K562 (cell line): ENCODE data around the gene SLC1A4. TPM values are rescaled to one million over a fixed set of nuclear protein-coding genes. Genes with fewer than 3 reads are reported as not detected.

Experiments
- ATAC-seq: fragments of 200-7000 bp; cut with Tn5 transposase; 3 replicates; pipeline ENCODE4 v1.9.1; 2020; ENCODE audit warnings: moderate library complexity
- BruUV-seq: library from RNA; stranded (reverse); fragments of 400-500 nt; replicated peaks from 2 replicates; lab custom pipeline; 2021; lab: Mats Ljungman, UMichigan
- CTCF ChIA-PET: fragments of 300-600 bp; formaldehyde crosslinking; extraction: SDS; loops from one replicate; lab custom pipeline; 2021; ENCODE audit warnings: low intra/inter-chr PET ratio; lab: Yijun Ruan, JAX
- POLR2A ChIA-PET: fragments of 300-600, 350-650 bp; sonication (Branson Sonifier 250); formaldehyde crosslinking; extraction: SDS; loops from one replicate; lab custom pipeline; 2021; ENCODE audit warnings: antibody characterized with exemption, inconsistent platforms; lab: Yijun Ruan, JAX
- DNase-seq, 4 experiments: peaks; one replicate each; pipeline versions ENCODE4 v3.0.0 to v3.0.0-alpha.2; 2011 to 2018; ENCODE audit warnings: low spot score in 3 of 4, mixed read lengths in 3 of 4; ENCODE audit errors: extremely low read depth in 1 of 4
- FAIRE-seq: peaks from 2 replicates; lab custom pipeline; 2011; peaks lifted over from hg19 to GRCh38; lab: Jason Lieb, UNC
- H2AFZ ChIP-seq: 2 replicates; pipeline ENCODE4 v1.6.0; 2011; ENCODE audit warnings: low read depth, low read length, control low read depth, inconsistent platforms
- H3K27ac ChIP-seq: fragments of 200-600 bp; 3 replicates; pipeline ENCODE4 v1.8.0; 2011; ENCODE audit warnings: low read depth, mild to moderate bottlenecking, control low read depth, inconsistent platforms, low read length, moderate library complexity, mixed read lengths; ENCODE audit errors: extremely low read depth
- H3K27me3 ChIP-seq, 2 experiments: fragments of 300-600 bp in 1 of 2; 2 replicates in 1 of 2; 3 replicates in 1 of 2; pipeline versions ENCODE4 v1.6.0 to v1.8.0; 2011; ENCODE audit warnings: inconsistent platforms in 2 of 2, low read length in 2 of 2, mild to moderate bottlenecking in 1 of 2, mixed read lengths in 1 of 2, moderate library complexity in 1 of 2; ENCODE audit not compliant: control insufficient read depth in 2 of 2, insufficient read depth in 2 of 2
- H3K36me3 ChIP-seq: fragments of 300-600 bp; 3 replicates; pipeline ENCODE4 v1.8.0; 2011; ENCODE audit warnings: mild to moderate bottlenecking, low read length, inconsistent platforms; ENCODE audit not compliant: control insufficient read depth, insufficient read depth
- H3K4me1 ChIP-seq, 2 experiments: fragments of 200-600 bp in 1 of 2; replicated peaks in 1 of 2; 2 replicates in 1 of 2; 3 replicates in 1 of 2; pipeline versions ENCODE4 v1.5.1 to v1.8.0; 2011; ENCODE audit warnings: inconsistent platforms in 2 of 2, low read length in 2 of 2, mild to moderate bottlenecking in 1 of 2, mixed read lengths in 1 of 2, moderate library complexity in 1 of 2; ENCODE audit not compliant: control insufficient read depth in 2 of 2, insufficient read depth in 2 of 2
- H3K4me2 ChIP-seq: 2 replicates; pipeline ENCODE4 v1.6.1; 2011; ENCODE audit warnings: low read length, control low read depth, inconsistent platforms, mixed read lengths; ENCODE audit not compliant: insufficient read depth
- H3K4me3 ChIP-seq: fragments of 200-600 bp; sonication (generic), shearing (Covaris generic); 2 replicates; pipeline ENCODE4 v1.5.1; 2016; ENCODE audit warnings: control low read depth, inconsistent platforms
- H3K79me2 ChIP-seq: fragments of 200-600 bp; 3 replicates; pipeline ENCODE4 v1.8.0; 2011; ENCODE audit warnings: low read length, inconsistent platforms; ENCODE audit not compliant: control insufficient read depth, insufficient read depth
- H3K9ac ChIP-seq, 2 experiments: 2 replicates each; pipeline versions ENCODE4 v1.6.0 to v1.6.1; 2011; ENCODE audit warnings: low read depth in 2 of 2, low read length in 2 of 2, control low read depth in 1 of 2, inconsistent platforms in 1 of 2, mild to moderate bottlenecking in 1 of 2, mixed read lengths in 1 of 2; ENCODE audit not compliant: insufficient read depth in 1 of 2
- H3K9me1 ChIP-seq: one replicate; pipeline ENCODE4 v1.6.0; 2011; ENCODE audit warnings: inconsistent platforms, mild to moderate bottlenecking, low read length, moderate library complexity; ENCODE audit not compliant: control insufficient read depth, insufficient read depth
- H3K9me3 ChIP-seq: replicated peaks from 2 replicates; pipeline ENCODE4 v1.5.1; 2011; ENCODE audit warnings: low read depth, low read length, inconsistent platforms; ENCODE audit not compliant: control insufficient read depth, insufficient read depth
- H4K20me1 ChIP-seq: replicated peaks from 2 replicates; pipeline ENCODE4 v1.6.1; 2011; ENCODE audit warnings: low read length, inconsistent platforms, mixed read lengths; ENCODE audit not compliant: control insufficient read depth, insufficient read depth
- ELF2 ChIP-seq: fragments of 250-450 bp; sonication (Bioruptor Pico); IDR thresholded peaks from 2 replicates; pipeline ENCODE4 v1.5.0; 2021; ENCODE audit warnings: mild to moderate bottlenecking
- KDM4B ChIP-seq, 2 experiments: fragments of 450-650 bp in 1 of 2; sonication (generic) in 1 of 2; IDR thresholded peaks; 2 replicates each; pipeline ENCODE4 v1.6.1; 2016 to 2017; ENCODE audit warnings: borderline replicate concordance in 2 of 2, antibody characterized with exemption in 1 of 2, low read depth in 1 of 2, mild to moderate bottlenecking in 1 of 2
- MAZ ChIP-seq, 2 experiments: fragments of 450-650 bp in 1 of 2; sonication (generic) in 1 of 2; formaldehyde crosslinking; IDR thresholded peaks in 1 of 2; conservative IDR thresholded peaks in 1 of 2; 2 replicates each; pipeline versions ENCODE4 v1.4.0 to v1.5.0; 2020; ENCODE audit warnings: mild to moderate bottlenecking in 1 of 2, missing genetic modification reagents in 1 of 2
- MYNN ChIP-seq, 2 experiments: sonication (generic); formaldehyde crosslinking in 1 of 2; IDR thresholded peaks; 2 replicates each; pipeline versions ENCODE4 v1.5.0 to v1.6.1; 2016 to 2020; ENCODE audit warnings: antibody characterized with exemption in 1 of 2, missing genetic modification reagents in 1 of 2
- NBN ChIP-seq: fragments of 450-650 bp; IDR thresholded peaks from 2 replicates; pipeline ENCODE4 v1.6.1; 2016; ENCODE audit warnings: low read depth, mild to moderate bottlenecking
- POLR2B ChIP-seq: fragments of 450-650 bp; IDR thresholded peaks from 2 replicates; pipeline ENCODE4 v1.6.1; 2018; ENCODE audit warnings: low read depth; ENCODE audit not compliant: partially characterized antibody
- ZNF707 ChIP-seq: fragments of 250-450 bp; sonication (Bioruptor Pico); conservative IDR thresholded peaks from 2 replicates; pipeline ENCODE4 v1.8.0; 2022; ENCODE audit warnings: inconsistent platforms, mild to moderate bottlenecking, moderate library complexity
- WGBS: fragments of 100-300 bp; shearing (Covaris generic); methylation state at CpG from one replicate; pipeline ENCODE4 v1.1.6; 2016; ENCODE audit warnings: low coverage, mixed read lengths; ENCODE audit not compliant: insufficient coverage; ENCODE audit errors: missing lambda C conversion rate; 5-methylcytosine and 5-hydroxymethylcytosine counted together
- in situ Hi-C: fragments of 300-500 bp; cut with MboI; formaldehyde crosslinking; loops from 4 replicates; pipeline ENCODE4 v1.15.0; 2018; ENCODE audit warnings: inconsistent platforms, mixed read lengths
- intact Hi-C: fragments of 100-400 bp; cut with micrococcal nuclease; formaldehyde crosslinking; loops from 2 replicates; pipeline ENCODE4 v1.14.2; 2022
- polyA plus RNA-seq, 8 experiments: library from polyadenylated mRNA; depleted of rRNA in 4 of 8; stranded (reverse) in 5 of 8; unstranded in 3 of 8; fragments of >200 nt; fragmentation: Nextera tagmentation in 2 of 8; fragmentation: Illumina TruSeq in 1 of 8; extraction: Ambion mirVana in 2 of 8; extraction: Trizol in 1 of 8; gene quantifications; 2 replicates each; pipeline versions ENCODE4 v1.2.1 to v1.2.3, GENCODE V29; 2011 to 2014; ENCODE audit warnings: inconsistent platforms in 1 of 8, missing spikeins in 1 of 8
- total RNA-seq, 7 experiments: library from RNA; depleted of rRNA in 6 of 7; stranded (reverse); fragments of >200 nt in 6 of 7; fragmentation: Illumina TruSeq in 2 of 7; extraction: Trizol in 2 of 7; gene quantifications; 2 replicates each; pipeline versions ENCODE4 v1.2.1 to v1.2.3, GENCODE V29; 2011 to 2021; ENCODE audit warnings: low replicate concordance in 1 of 7
- TF ChIP-seq, protein P1 (sequence below), 3 experiments: fragments of 200-800 bp in 1 of 3; sonication (Bioruptor generic) in 1 of 3; sonication (generic) in 1 of 3; formaldehyde crosslinking in 1 of 3; IDR thresholded peaks; 2 replicates each; pipeline versions ENCODE4 v1.6.1 to v1.8.0; 2016 to 2022; ENCODE audit warnings: mild to moderate bottlenecking in 2 of 3, missing compliant biosample characterization in 2 of 3, missing genetic modification characterization in 2 of 3, missing genetic modification reagents in 1 of 3
- TF ChIP-seq, protein P2 (sequence below): fragments of 250-450 bp; sonication (Bioruptor Pico); IDR thresholded peaks from 2 replicates; pipeline ENCODE4 v1.4.0; 2020; ENCODE audit warnings: mild to moderate bottlenecking, moderate library complexity, borderline replicate concordance
- TF ChIP-seq, protein P3 (sequence below): fragments of 450-650 bp; formaldehyde crosslinking; IDR thresholded peaks from 2 replicates; pipeline ENCODE4 v1.4.0; 2020; ENCODE audit warnings: mild to moderate bottlenecking, moderate library complexity
- TF ChIP-seq, protein P4 (sequence below): fragments of 450-650 bp; formaldehyde crosslinking; IDR thresholded peaks from 2 replicates; pipeline ENCODE4 v1.4.0; 2022; ENCODE audit warnings: missing genetic modification characterization
- TF ChIP-seq, protein P5 (sequence below): fragments of 450-650 bp; IDR thresholded peaks from 2 replicates; pipeline ENCODE4 v1.6.1; 2014; ENCODE audit warnings: low read depth, mild to moderate bottlenecking, moderate library complexity, borderline replicate concordance

Gene SLC1A4
- total and polyA plus RNA-seq, 9 of the 15 experiments (the other 6 are each of a cell fraction or from before 2014, with no cell fraction given), result 4.4 to 24.0 (median 10.9) TPM

DNA sequence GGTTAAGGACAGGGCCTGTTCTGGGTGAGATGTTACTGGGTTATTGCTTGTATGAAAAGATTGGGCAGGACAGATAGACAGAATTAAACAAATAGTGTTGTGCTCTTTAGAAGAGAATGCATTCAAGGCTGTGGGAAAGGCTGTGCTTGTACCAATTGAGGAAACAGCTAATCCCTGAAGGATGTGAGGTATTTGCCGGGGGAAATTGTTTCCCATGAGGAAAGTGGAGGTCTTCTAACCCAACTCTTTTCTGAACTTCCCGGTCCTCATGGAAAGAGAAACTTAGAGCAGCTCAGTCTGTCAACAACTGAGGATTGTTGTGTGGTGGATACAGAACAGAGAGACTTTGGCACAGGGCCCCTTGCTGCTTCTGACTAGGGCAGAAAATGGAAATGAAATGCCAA, 9.5 kb downstream of the SLC1A4 start:
- no peak overlapping the region for H3K4me2 ChIP-seq
- no peak overlapping the region for H3K9ac ChIP-seq
- DNase-seq (no peak), FAIRE-seq (no peak), ATAC-seq (no peak)
- 89% methylated on average over 2 of the region's 2 CpGs for WGBS
- no peaks in the 10 kb centered on the region; the same call in 2 of the 3 replicates for H3K36me3 ChIP-seq
- intact Hi-C loops (no loop called here), in situ Hi-C loops (no loop called here)
- peaks cover 4% of the 10 kb centered on the region; the same call in 1 of the 3 replicates for H3K79me2 ChIP-seq
- no peak overlapping the region for H2AFZ ChIP-seq
- H4K20me1 ChIP-seq, result peaks cover 11% of the 10 kb centered on the region
- H3K9me3 ChIP-seq, result no peaks in the 10 kb centered on the region
- H3K27ac ChIP-seq, result no peak overlapping the region
- no peaks in the 10 kb centered on the region for H3K4me1 ChIP-seq
- no peaks in the 10 kb centered on the region for H3K27me3 ChIP-seq
- H3K9me1 ChIP-seq, result no peaks in the 10 kb centered on the region
- ChIA-PET POLR2A (interaction anchor here (0.8 to 1.7 kb wide), 3 partner anchors 9 to 18 kb away, joined by 3 to 7 read pairs (median 3); no protein-coding TSS in a partner anchor), CTCF (interaction anchor here (0.7 kb wide), 1 partner anchor 41 kb away, joined by 5 read pairs; no protein-coding TSS in a partner anchor)
- no peak overlapping the region for H3K4me3 ChIP-seq
- no TSS peak for BruUV-seq
- no peak for TF ChIP-seq POLR2B
- TF ChIP-seq ELF2, result no peak
- TF ChIP-seq NBN, result no peak
- no peak for TF ChIP-seq KDM4B (IDR thresholded peaks at IDR 0.05; ENCODE audit: borderline replicate concordance in 2 of 2, low read depth in 1 of 2)
- TF ChIP-seq, protein P1, sequence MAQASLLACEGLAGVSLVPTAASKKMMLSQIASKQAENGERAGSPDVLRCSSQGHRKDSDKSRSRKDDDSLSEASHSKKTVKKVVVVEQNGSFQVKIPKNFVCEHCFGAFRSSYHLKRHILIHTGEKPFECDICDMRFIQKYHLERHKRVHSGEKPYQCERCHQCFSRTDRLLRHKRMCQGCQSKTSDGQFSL (CRISPR knock-in tag; IDR thresholded peaks at IDR 0.05), result no peak
- TF ChIP-seq, protein P1 (tag; IDR thresholded peaks at IDR 0.05), result no peak
- TF ChIP-seq, protein P2, sequence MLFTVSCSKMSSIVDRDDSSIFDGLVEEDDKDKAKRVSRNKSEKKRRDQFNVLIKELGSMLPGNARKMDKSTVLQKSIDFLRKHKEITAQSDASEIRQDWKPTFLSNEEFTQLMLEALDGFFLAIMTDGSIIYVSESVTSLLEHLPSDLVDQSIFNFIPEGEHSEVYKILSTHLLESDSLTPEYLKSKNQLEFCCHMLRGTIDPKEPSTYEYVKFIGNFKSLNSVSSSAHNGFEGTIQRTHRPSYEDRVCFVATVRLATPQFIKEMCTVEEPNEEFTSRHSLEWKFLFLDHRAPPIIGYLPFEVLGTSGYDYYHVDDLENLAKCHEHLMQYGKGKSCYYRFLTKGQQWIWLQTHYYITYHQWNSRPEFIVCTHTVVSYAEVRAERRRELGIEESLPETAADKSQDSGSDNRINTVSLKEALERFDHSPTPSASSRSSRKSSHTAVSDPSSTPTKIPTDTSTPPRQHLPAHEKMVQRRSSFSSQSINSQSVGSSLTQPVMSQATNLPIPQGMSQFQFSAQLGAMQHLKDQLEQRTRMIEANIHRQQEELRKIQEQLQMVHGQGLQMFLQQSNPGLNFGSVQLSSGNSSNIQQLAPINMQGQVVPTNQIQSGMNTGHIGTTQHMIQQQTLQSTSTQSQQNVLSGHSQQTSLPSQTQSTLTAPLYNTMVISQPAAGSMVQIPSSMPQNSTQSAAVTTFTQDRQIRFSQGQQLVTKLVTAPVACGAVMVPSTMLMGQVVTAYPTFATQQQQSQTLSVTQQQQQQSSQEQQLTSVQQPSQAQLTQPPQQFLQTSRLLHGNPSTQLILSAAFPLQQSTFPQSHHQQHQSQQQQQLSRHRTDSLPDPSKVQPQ (CRISPR knock-in tag), result no peak
- TF ChIP-seq, protein P3, sequence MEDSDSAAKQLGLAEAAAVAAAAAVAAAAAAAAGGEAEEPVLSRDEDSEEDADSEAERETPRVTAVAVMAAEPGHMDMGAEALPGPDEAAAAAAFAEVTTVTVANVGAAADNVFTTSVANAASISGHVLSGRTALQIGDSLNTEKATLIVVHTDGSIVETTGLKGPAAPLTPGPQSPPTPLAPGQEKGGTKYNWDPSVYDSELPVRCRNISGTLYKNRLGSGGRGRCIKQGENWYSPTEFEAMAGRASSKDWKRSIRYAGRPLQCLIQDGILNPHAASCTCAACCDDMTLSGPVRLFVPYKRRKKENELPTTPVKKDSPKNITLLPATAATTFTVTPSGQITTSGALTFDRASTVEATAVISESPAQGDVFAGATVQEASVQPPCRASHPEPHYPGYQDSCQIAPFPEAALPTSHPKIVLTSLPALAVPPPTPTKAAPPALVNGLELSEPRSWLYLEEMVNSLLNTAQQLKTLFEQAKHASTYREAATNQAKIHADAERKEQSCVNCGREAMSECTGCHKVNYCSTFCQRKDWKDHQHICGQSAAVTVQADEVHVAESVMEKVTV (CRISPR knock-in tag), result no peak
- TF ChIP-seq, protein P4, sequence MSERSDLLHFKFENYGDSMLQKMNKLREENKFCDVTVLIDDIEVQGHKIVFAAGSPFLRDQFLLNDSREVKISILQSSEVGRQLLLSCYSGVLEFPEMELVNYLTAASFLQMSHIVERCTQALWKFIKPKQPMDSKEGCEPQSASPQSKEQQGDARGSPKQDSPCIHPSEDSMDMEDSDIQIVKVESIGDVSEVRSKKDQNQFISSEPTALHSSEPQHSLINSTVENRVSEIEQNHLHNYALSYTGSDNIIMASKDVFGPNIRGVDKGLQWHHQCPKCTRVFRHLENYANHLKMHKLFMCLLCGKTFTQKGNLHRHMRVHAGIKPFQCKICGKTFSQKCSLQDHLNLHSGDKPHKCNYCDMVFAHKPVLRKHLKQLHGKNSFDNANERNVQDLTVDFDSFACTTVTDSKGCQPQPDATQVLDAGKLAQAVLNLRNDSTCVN, result no peak
- TF ChIP-seq MYNN (IDR thresholded peaks at IDR 0.05), result no peak
- TF ChIP-seq MYNN (CRISPR knock-in tag; IDR thresholded peaks at IDR 0.05), result no peak
- TF ChIP-seq, protein P5, sequence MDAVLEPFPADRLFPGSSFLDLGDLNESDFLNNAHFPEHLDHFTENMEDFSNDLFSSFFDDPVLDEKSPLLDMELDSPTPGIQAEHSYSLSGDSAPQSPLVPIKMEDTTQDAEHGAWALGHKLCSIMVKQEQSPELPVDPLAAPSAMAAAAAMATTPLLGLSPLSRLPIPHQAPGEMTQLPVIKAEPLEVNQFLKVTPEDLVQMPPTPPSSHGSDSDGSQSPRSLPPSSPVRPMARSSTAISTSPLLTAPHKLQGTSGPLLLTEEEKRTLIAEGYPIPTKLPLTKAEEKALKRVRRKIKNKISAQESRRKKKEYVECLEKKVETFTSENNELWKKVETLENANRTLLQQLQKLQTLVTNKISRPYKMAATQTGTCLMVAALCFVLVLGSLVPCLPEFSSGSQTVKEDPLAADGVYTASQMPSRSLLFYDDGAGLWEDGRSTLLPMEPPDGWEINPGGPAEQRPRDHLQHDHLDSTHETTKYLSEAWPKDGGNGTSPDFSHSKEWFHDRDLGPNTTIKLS, result no peak
- no peak for TF ChIP-seq MAZ (CRISPR knock-in tag; conservative IDR thresholded peaks at IDR 0.05 in 1 of 2, IDR thresholded peaks at IDR 0.05 in 1 of 2)
- no peak for TF ChIP-seq ZNF707 (CRISPR knock-in tag)
